ENCODE measurements around the gene STARD9. TPM values are rescaled to one million over a fixed set of nuclear protein-coding genes. Genes with fewer than 3 reads are reported as not detected.

STARD9 gene
- total and polyA plus RNA-seq, 2 of the 4 experiments (the other 2 are of a cell fraction), result 2.0 to 3.2 TPM

GRCh38 chr15:42735382-42736165 lies 160.2 kb downstream of the STARD9 start:
- H3K9ac ChIP-seq (ENCODE audit: low read depth, low read length), result peak overlapping the region; percentile 61
- intact Hi-C loops (cut with micrococcal nuclease), result loop anchor here (1.0 kb wide), 1 partner anchor 191 kb away; no protein-coding TSS in a partner anchor

More at GRCh38 chr15:42735382-42736165, 160.2 kb downstream of the STARD9 start:
- H3K9me3 ChIP-seq (ENCODE audit: control insufficient read depth, insufficient read depth, low read length), result no peaks in the 10 kb centered on the region
- H3K4me2 ChIP-seq (ENCODE audit: low read depth, low read length), result peak overlapping the region; percentile 73
- H2AK9ac ChIP-seq (replicated peaks; ENCODE audit: low read depth, low read length, poor library complexity), result peak overlapping the region; percentile 95
- no TSS peak for BruUV-seq (replicated peaks)
- no peak overlapping the region for H2BK5ac ChIP-seq (ENCODE audit: low read depth, low read length, poor library complexity, severe bottlenecking)
- no peak overlapping the region for H4K8ac ChIP-seq (ENCODE audit: low read depth in 2 of 2, low read length in 2 of 2)
- H3K27me3 ChIP-seq (ENCODE audit: control insufficient read depth, insufficient read depth, low read length), result no peaks in the 10 kb centered on the region
- H2BK120ac ChIP-seq (ENCODE audit: low read depth, low read length), result no peak overlapping the region
- ATAC-seq (ENCODE audit: low read depth) (no peak), DNase-seq (no peak)
- H3K79me1 ChIP-seq (ENCODE audit: low read depth in 1 of 2, low read length in 2 of 2), result peaks cover 20 to 22% of the 10 kb centered on the region in 2 experiments
- no peak overlapping the region for H3K4ac ChIP-seq (ENCODE audit: low read depth, low read length)
- peak overlapping the region; percentile 34 for H3K27ac ChIP-seq (ENCODE audit: insufficient read depth, low read length)
- H4K20me1 ChIP-seq (ENCODE audit: insufficient read depth, low read length), result peaks cover 11% of the 10 kb centered on the region
- no peak overlapping the region for H4K91ac ChIP-seq (ENCODE audit: insufficient read depth, low read depth, low read length)
- H3K9me1 ChIP-seq (ENCODE audit: insufficient read depth, low read length), result peaks cover 11% of the 10 kb centered on the region; the same call in 1 of the 2 replicates
- ChIA-PET CTCF (interaction anchor here (1.4 kb wide), 1 partner anchor 191 kb away, joined by 5 read pairs; no protein-coding TSS in a partner anchor), POLR2A (ENCODE audit: unreplicated experiment) (no interaction called here)
- H4K5ac ChIP-seq (ENCODE audit: low read depth, low read length), result no peak overlapping the region
- H3K4me3 ChIP-seq (ENCODE audit: insufficient read depth, low read depth, low read length), result peak overlapping the region; percentile 90
- dilution Hi-C loops (cut with HindIII; ENCODE audit: low sequenced_read_pairs, unreplicated experiment) (no loop called here), in situ Hi-C loops (cut with MboI; ENCODE audit: low sequenced_read_pairs) (no loop called here)
- H2BK20ac ChIP-seq (ENCODE audit: low read depth, low read length), result no peak overlapping the region
- peak overlapping the region; percentile 2; the same call in 1 of the 2 replicates for H3K14ac ChIP-seq (replicated peaks; ENCODE audit: low read depth, low read length)
- peak overlapping the region; percentile 100 for H2AFZ ChIP-seq (replicated peaks; ENCODE audit: low read length, poor library complexity)
- WGBS, 2 experiments (ENCODE audit: extremely low coverage in 2 of 2, insufficient read length in 1 of 2), result 100% methylated on average over 1 of the region's 19 CpGs; no CpG with 5 or more reads in 1 of the 2 experiments
- H3K4me1 ChIP-seq (ENCODE audit: control insufficient read depth, insufficient read depth, low read length), result peaks cover 8% of the 10 kb centered on the region
- H3K23ac ChIP-seq (ENCODE audit: low read depth, low read length), result peak overlapping the region; percentile 81
- no peak overlapping the region for H3K56ac ChIP-seq (ENCODE audit: extremely low read depth, insufficient read depth, low read length)
- TF ChIP-seq RFX5 (IDR thresholded peaks at IDR 0.05; ENCODE audit: low read depth, low read length), result no peak
- no peak for TF ChIP-seq MAZ (IDR thresholded peaks at IDR 0.05; ENCODE audit: borderline replicate concordance, low read depth, low read length)
- TF ChIP-seq ELK1 (IDR thresholded peaks at IDR 0.05; ENCODE audit: borderline replicate concordance, low read depth, low read length), result no peak
- no peak for TF ChIP-seq CEBPB (IDR thresholded peaks at IDR 0.05; ENCODE audit: low read depth, low read length)
- TF ChIP-seq USF2 (IDR thresholded peaks at IDR 0.05; ENCODE audit: low read depth, low read length), result no peak
- no peak for TF ChIP-seq FOS (IDR thresholded peaks at IDR 0.05; ENCODE audit: low read depth, low read length)
- TF ChIP-seq CHD1 (IDR thresholded peaks at IDR 0.05; ENCODE audit: low read depth, low read length), result no peak
- TF ChIP-seq CTCF (conservative IDR thresholded peaks at IDR 0.05; ENCODE audit: low read depth, low read length), result no peak
- TF ChIP-seq RAD21 (IDR thresholded peaks at IDR 0.05; ENCODE audit: low read length), result no peak
- peaks cover 43% of the 10 kb centered on the region for H3K36me3 ChIP-seq (ENCODE audit: control insufficient read depth, insufficient read depth, low read length)
- H2AK5ac ChIP-seq (ENCODE audit: low read depth, low read length), result peak overlapping the region; percentile 43
- no peak overlapping the region for H3K18ac ChIP-seq (ENCODE audit: low read depth, low read length)
- H2BK15ac ChIP-seq (ENCODE audit: low read depth, low read length), result no peak overlapping the region

All from IMR-90 (cell line).